ENCODE results near the gene VWA3B. TPM values are rescaled to one million over a fixed set of nuclear protein-coding genes. Genes with fewer than 3 reads are reported as not detected.

The VWA3B gene
- total RNA-seq, 6 experiments from 2014 or later: 0.09 to 0.24 (median 0.13) TPM; not detected in 2

- intact Hi-C loops (cut with DNase I): no loop called here
- peak in 2 of 4 donors; percentile 19 to 46 for ATAC-seq
Observed at GRCh38 chr2:98114643-98115330, 27.8 kb downstream of the VWA3B start.

GRCh38 chr2:98118161-98118560 lies 31.2 kb downstream of the VWA3B start:
- DNase-seq (no peak), ATAC-seq (no peak)
- intact Hi-C loops (cut with DNase I): no loop called here
- TF ChIP-seq CTCF (IDR thresholded peaks at IDR 0.05) (no peak), POLR2A (IDR thresholded peaks at IDR 0.05) (no peak)
- Histone ChIP-seq H3K36me3 (no peaks in the 10 kb centered on the region), H3K27ac (no peak overlapping the region), H3K4me1 (no peaks in the 10 kb centered on the region), H3K27me3 (no peaks in the 10 kb centered on the region), H3K9me3 (no peaks in the 10 kb centered on the region), H3K4me3 (no peak overlapping the region)
- 70% methylated on average over 2 of the region's 4 CpGs for WGBS (ENCODE audit: insufficient coverage, low coverage, low lambda C conversion rate, missing lambda C conversion rate)

More at GRCh38 chr2:98114643-98115330, 27.8 kb downstream of the VWA3B start:
- Histone ChIP-seq H3K36me3 (no peaks in the 10 kb centered on the region), H3K27ac (no peak overlapping the region), H3K4me3 (no peak overlapping the region), H3K4me1 (no peaks in the 10 kb centered on the region), H3K9me3 (no peaks in the 10 kb centered on the region), H3K27me3 (no peaks in the 10 kb centered on the region)
- TF ChIP-seq POLR2A (IDR thresholded peaks at IDR 0.05) (no peak), CTCF (IDR thresholded peaks at IDR 0.05) (no peak)
- no peak for DNase-seq
- WGBS (ENCODE audit: insufficient coverage, low coverage, low lambda C conversion rate, missing lambda C conversion rate): 46% methylated on average over 6 of the region's 6 CpGs

DNA sequence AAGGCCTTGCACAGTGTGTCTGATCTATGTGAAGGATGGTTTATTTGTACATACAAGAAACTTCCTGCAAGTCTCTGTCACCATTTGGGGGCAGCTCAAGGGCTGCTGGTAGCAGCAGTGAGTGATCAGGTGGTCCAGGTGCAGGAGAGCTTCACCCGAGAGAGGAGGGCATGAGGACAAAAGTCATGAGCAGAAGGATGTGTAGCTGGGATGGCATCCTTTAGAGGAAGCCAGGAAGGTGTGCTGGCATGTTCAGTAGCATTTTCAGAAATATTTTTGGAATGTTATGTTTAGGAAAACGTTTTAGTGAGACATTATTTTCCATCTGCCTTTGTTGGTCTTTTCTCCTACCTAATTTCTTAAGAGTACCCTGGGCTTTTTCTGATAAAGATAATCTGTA lies 31.9 kb downstream of the VWA3B start:
- intact Hi-C loops (cut with DNase I): no loop called here
- DNase-seq (no peak), ATAC-seq (no peak)
- H3K9me3 ChIP-seq: no peaks in the 10 kb centered on the region
- H3K27me3 ChIP-seq: no peaks in the 10 kb centered on the region
- no peak overlapping the region for H3K27ac ChIP-seq
- no peaks in the 10 kb centered on the region for H3K36me3 ChIP-seq
- no peak overlapping the region for H3K4me3 ChIP-seq
- TF ChIP-seq CTCF (IDR thresholded peaks at IDR 0.05) (no peak), POLR2A (IDR thresholded peaks at IDR 0.05) (no peak)
- H3K4me1 ChIP-seq: no peaks in the 10 kb centered on the region
- WGBS (ENCODE audit: insufficient coverage, low coverage, low lambda C conversion rate, missing lambda C conversion rate): 9% methylated on average over 1 of the region's 2 CpGs

DNA sequence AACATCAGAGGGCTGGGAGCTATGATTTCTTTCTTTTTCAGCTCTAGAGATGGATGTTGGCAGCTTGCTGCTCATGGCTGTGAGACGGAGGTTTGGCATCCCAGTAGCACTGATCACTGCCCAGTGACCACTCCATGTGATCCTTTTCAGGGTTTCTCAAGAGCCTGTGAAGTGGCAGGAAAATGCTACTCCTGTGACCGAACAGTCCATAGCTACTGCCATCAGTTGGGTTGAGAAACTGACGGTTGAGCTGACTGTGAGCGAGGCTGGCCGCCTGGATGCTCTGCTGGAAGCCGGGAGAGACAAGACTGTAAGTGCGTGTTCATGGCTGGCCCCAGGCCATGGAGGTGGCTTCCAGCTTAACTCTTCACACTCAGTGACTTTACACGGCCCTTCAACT lies 34.2 kb downstream of the VWA3B start:
- no peak for ATAC-seq
- TF ChIP-seq CTCF (IDR thresholded peaks at IDR 0.05): no peak
- TF ChIP-seq POLR2A (IDR thresholded peaks at IDR 0.05): no peak
- WGBS (ENCODE audit: insufficient coverage, low coverage, low lambda C conversion rate, missing lambda C conversion rate): 64% methylated on average over 1 of the region's 8 CpGs
- H3K36me3 ChIP-seq: no peaks in the 10 kb centered on the region
- no peak overlapping the region for H3K27ac ChIP-seq
- H3K4me1 ChIP-seq: no peaks in the 10 kb centered on the region
- H3K27me3 ChIP-seq: no peaks in the 10 kb centered on the region
- H3K9me3 ChIP-seq: no peaks in the 10 kb centered on the region
- intact Hi-C loops (cut with DNase I): no loop called here
- no peak for DNase-seq
- no peak overlapping the region for H3K4me3 ChIP-seq
